Small intestine (tissue), 7 donors: ENCODE measurements around the gene CREBL2. TPM values are rescaled to one million over a fixed set of nuclear protein-coding genes. Genes with fewer than 3 reads are reported as not detected.

Experiments used
- DNase-seq, 2 donors: peaks; one replicate each; pipeline versions ENCODE4 v3.0.0 to v3.0.0-alpha.2; 2013
- FAIRE-seq: peaks from 2 replicates; lab custom pipeline; 2012; peaks lifted over from hg19 to GRCh38; lab: Jason Lieb, UNC
- H3K27ac ChIP-seq, 3 donors: one replicate each; pipeline ENCODE4 v1.5.1; 2013; ENCODE audit warnings: low read length in 2 of 3, mild to moderate bottlenecking in 2 of 3, control low read depth in 1 of 3, inconsistent platforms in 1 of 3, low read depth in 1 of 3, moderate library complexity in 1 of 3
- H3K27me3 ChIP-seq, 3 donors: one replicate each; pipeline ENCODE4 v1.6.1; 2013; ENCODE audit warnings: low read length in 3 of 3, inconsistent platforms in 1 of 3; ENCODE audit not compliant: control insufficient read depth in 3 of 3, insufficient read depth in 3 of 3
- H3K36me3 ChIP-seq, 3 donors: one replicate each; pipeline ENCODE4 v1.6.1; 2013; ENCODE audit warnings: low read length in 3 of 3, inconsistent platforms in 1 of 3, low read depth in 1 of 3, mild to moderate bottlenecking in 1 of 3, moderate library complexity in 1 of 3; ENCODE audit not compliant: control insufficient read depth in 3 of 3, insufficient read depth in 2 of 3
- H3K4me1 ChIP-seq, 3 donors: one replicate each; pipeline ENCODE4 v1.6.1; 2013; ENCODE audit warnings: low read length in 2 of 3, inconsistent platforms in 1 of 3, low read depth in 1 of 3, mild to moderate bottlenecking in 1 of 3, moderate library complexity in 1 of 3; ENCODE audit not compliant: control insufficient read depth in 3 of 3, insufficient read depth in 2 of 3
- H3K4me3 ChIP-seq, 3 donors: one replicate each; pipeline ENCODE4 v1.5.1; 2013; ENCODE audit warnings: low read length in 3 of 3, control low read depth in 1 of 3, inconsistent platforms in 1 of 3, low read depth in 1 of 3, mild to moderate bottlenecking in 1 of 3, moderate library complexity in 1 of 3
- H3K9me3 ChIP-seq, 2 donors: one replicate each; pipeline ENCODE4 v1.6.1; 2013; ENCODE audit warnings: low read depth in 1 of 2, low read length in 1 of 2; ENCODE audit not compliant: control insufficient read depth in 2 of 2, insufficient read depth in 1 of 2
- WGBS, 3 donors: extraction: QIAGEN DNeasy Blood & Tissue Kit; methylation state at CpG; one replicate each; pipeline ENCODE4 v1.1.7; 2013; 5-methylcytosine and 5-hydroxymethylcytosine counted together
- polyA plus RNA-seq, 4 donors: library from polyadenylated mRNA; stranded (reverse) in 3 of 4; unstranded in 1 of 4; fragments of 200-250 nt in 3 of 4; fragments of 120-200 nt in 1 of 4; gene quantifications; one replicate each; pipeline versions ENCODE4 v1.2.1 to v1.2.3, GENCODE V29; 2013
- donor health status: healthy with polysubstance abuse.
- donor health status: control.
- donor health status: control.
- donor health status: Bipolar disorder and iron deficiency.
- donor health status: healthy.

The CREBL2 gene
- polyA plus RNA-seq, 4 donors, result 16.9 to 37.2 (median 23.4) TPM

- Histone ChIP-seq H3K27me3 (no peaks in the 10 kb centered on the region), H3K9me3 (no peaks in the 10 kb centered on the region), H3K4me1 (no peaks in the 10 kb centered on the region), H3K27ac (no peak overlapping the region), H3K4me3 (no peak overlapping the region), H3K36me3 (no peaks in the 10 kb centered on the region)
- 81 to 86% (median 85%) methylated on average over 7 of the region's 7 CpGs for WGBS, 3 donors
- no peak for DNase-seq
- no peak for FAIRE-seq
Measured at GRCh38 chr12:12661086-12661856, 49.6 kb downstream of the CREBL2 start.

- H3K9me3 ChIP-seq, result no peaks in the 10 kb centered on the region
- DNase-seq (no peak), FAIRE-seq (no peak)
- H3K4me3 ChIP-seq, result no peak overlapping the region
- H3K27ac ChIP-seq, result no peak overlapping the region
- H3K36me3 ChIP-seq, result no peaks in the 10 kb centered on the region
- 90 to 95% (median 91%) methylated on average over 15 of the region's 15 CpGs for WGBS, 3 donors
- H3K27me3 ChIP-seq, result no peaks in the 10 kb centered on the region
- H3K4me1 ChIP-seq, result no peaks in the 10 kb centered on the region
Measured at GRCh38 chr12:12663644-12664294, 52.1 kb downstream of the CREBL2 start.

GRCh38 chr12:12665194-12665593 lies 53.5 kb downstream of the CREBL2 start:
- FAIRE-seq, result no peak
- Histone ChIP-seq H3K27ac (no peak overlapping the region), H3K4me3 (no peak overlapping the region), H3K36me3 (no peaks in the 10 kb centered on the region), H3K4me1 (no peaks in the 10 kb centered on the region), H3K27me3 (no peaks in the 10 kb centered on the region), H3K9me3 (no peaks in the 10 kb centered on the region)
- DNase-seq, result no peak
- WGBS, 3 donors, result 79 to 93% (median 89%) methylated on average over 13 of the region's 13 CpGs

GRCh38 chr12:12668005-12668404 lies 56.3 kb downstream of the CREBL2 start:
- 89 to 95% (median 94%) methylated on average over 1 of the region's 1 CpG for WGBS, 3 donors
- Histone ChIP-seq H3K9me3 (no peaks in the 10 kb centered on the region), H3K27ac (no peak overlapping the region), H3K27me3 (no peaks in the 10 kb centered on the region), H3K36me3 (no peaks in the 10 kb centered on the region), H3K4me1 (no peaks in the 10 kb centered on the region), H3K4me3 (no peak overlapping the region)
- DNase-seq, result no peak
- no peak for FAIRE-seq

GRCh38 chr12:12669020-12669419 lies 57.3 kb downstream of the CREBL2 start:
- Histone ChIP-seq H3K4me1 (no peaks in the 10 kb centered on the region), H3K36me3 (no peaks in the 10 kb centered on the region), H3K4me3 (no peak overlapping the region), H3K9me3 (no peaks in the 10 kb centered on the region), H3K27ac (no peak overlapping the region), H3K27me3 (no peaks in the 10 kb centered on the region)
- 95 to 96% (median 96%) methylated on average over 2 of the region's 2 CpGs for WGBS, 3 donors
- no peak for DNase-seq
- no peak for FAIRE-seq

GRCh38 chr12:12671850-12672660 lies 60.4 kb downstream of the CREBL2 start:
- no peak for FAIRE-seq
- Histone ChIP-seq H3K4me3 (no peak overlapping the region), H3K36me3 (no peaks in the 10 kb centered on the region), H3K9me3 (no peaks in the 10 kb centered on the region), H3K27ac (no peak overlapping the region), H3K27me3 (no peaks in the 10 kb centered on the region), H3K4me1 (no peaks in the 10 kb centered on the region)
- 73 to 79% (median 78%) methylated on average over 8 of the region's 8 CpGs for whole genome bisulfite sequencing, 3 donors
- no peak for DNase-seq

GRCh38 chr12:12673296-12673695 lies 61.6 kb downstream of the CREBL2 start:
- 84 to 88% (median 86%) methylated on average over 3 of the region's 3 CpGs for WGBS, 3 donors

GRCh38 chr12:12676605-12677004 lies 64.9 kb downstream of the CREBL2 start:
- H3K4me3 ChIP-seq, result no peak overlapping the region
- DNase-seq (no peak), FAIRE-seq (no peak)
- no peak overlapping the region for H3K27ac ChIP-seq
- H3K27me3 ChIP-seq, result no peaks in the 10 kb centered on the region
- WGBS, 3 donors, result 52 to 71% (median 61%) methylated on average over 3 of the region's 3 CpGs
- H3K36me3 ChIP-seq, result no peaks in the 10 kb centered on the region
- H3K9me3 ChIP-seq, result no peaks in the 10 kb centered on the region
- no peaks in the 10 kb centered on the region for H3K4me1 ChIP-seq

More at GRCh38 chr12:12673296-12673695, 61.6 kb downstream of the CREBL2 start:
- Histone ChIP-seq H3K36me3 (no peaks in the 10 kb centered on the region), H3K27ac (no peak overlapping the region), H3K4me1 (no peaks in the 10 kb centered on the region), H3K4me3 (no peak overlapping the region), H3K27me3 (no peaks in the 10 kb centered on the region), H3K9me3 (no peaks in the 10 kb centered on the region)
- FAIRE-seq (no peak), DNase-seq (no peak)
